ENCODE results near the gene LARP4B.

Gene LARP4B

GRCh38 chr10:855671-856070, 75.8 kb downstream of the LARP4B start:
- no peak for TF ChIP-seq CTCF (IDR thresholded peaks at IDR 0.05; ENCODE audit: low read depth, low read length)
- DNase-seq (ENCODE audit: low read depth, low spot score) = no peak
- in situ Hi-C loops (cut with HindIII; ENCODE audit: low sequenced_read_pairs) = no loop called here
- no peak overlapping the region for H3K4me3 ChIP-seq (ENCODE audit: low read depth, low read length)

- in situ Hi-C loops (cut with HindIII; ENCODE audit: low sequenced_read_pairs) = no loop called here
- no peak overlapping the region for H3K4me3 ChIP-seq (ENCODE audit: low read depth, low read length)
- TF ChIP-seq CTCF (IDR thresholded peaks at IDR 0.05; ENCODE audit: low read depth, low read length) = no peak
- DNase-seq (ENCODE audit: low read depth, low spot score) = no peak
Observed at GRCh38 chr10:855079-855478, 76.4 kb downstream of the LARP4B start.

GRCh38 chr10:853017-853416, 78.5 kb downstream of the LARP4B start:
- in situ Hi-C loops (cut with HindIII; ENCODE audit: low sequenced_read_pairs) = no loop called here
- H3K4me3 ChIP-seq (ENCODE audit: low read depth, low read length) = no peak overlapping the region
- no peak for TF ChIP-seq CTCF (IDR thresholded peaks at IDR 0.05; ENCODE audit: low read depth, low read length)
- no peak for DNase-seq (ENCODE audit: low read depth, low spot score)

GRCh38 chr10:852386-852785, 79.1 kb downstream of the LARP4B start:
- TF ChIP-seq CTCF (IDR thresholded peaks at IDR 0.05; ENCODE audit: low read depth, low read length) = no peak
- in situ Hi-C loops (cut with HindIII; ENCODE audit: low sequenced_read_pairs) = no loop called here
- H3K4me3 ChIP-seq (ENCODE audit: low read depth, low read length) = no peak overlapping the region
- DNase-seq (ENCODE audit: low read depth, low spot score) = no peak

- DNase-seq (ENCODE audit: low read depth, low spot score) = no peak
- no peak overlapping the region for H3K4me3 ChIP-seq (ENCODE audit: low read depth, low read length)
- in situ Hi-C loops (cut with HindIII; ENCODE audit: low sequenced_read_pairs) = no loop called here
- TF ChIP-seq CTCF (IDR thresholded peaks at IDR 0.05; ENCODE audit: low read depth, low read length) = no peak
Observed at GRCh38 chr10:851901-852300, 79.6 kb downstream of the LARP4B start.

- DNase-seq (ENCODE audit: low read depth, low spot score) = no peak
- in situ Hi-C loops (cut with HindIII; ENCODE audit: low sequenced_read_pairs) = no loop called here
- no peak for TF ChIP-seq CTCF (IDR thresholded peaks at IDR 0.05; ENCODE audit: low read depth, low read length)
- no peak overlapping the region for H3K4me3 ChIP-seq (ENCODE audit: low read depth, low read length)
Observed at GRCh38 chr10:850093-850492, 81.4 kb downstream of the LARP4B start.

GRCh38 chr10:847868-848267, 83.6 kb downstream of the LARP4B start:
- in situ Hi-C loops (cut with HindIII; ENCODE audit: low sequenced_read_pairs) = no loop called here
- DNase-seq (ENCODE audit: low read depth, low spot score) = no peak

More at GRCh38 chr10:847868-848267, 83.6 kb downstream of the LARP4B start:
- no peak overlapping the region for H3K4me3 ChIP-seq (ENCODE audit: low read depth, low read length)
- TF ChIP-seq CTCF (IDR thresholded peaks at IDR 0.05; ENCODE audit: low read depth, low read length) = peak; percentile 28
